Left colon (tissue), 2 donors: ENCODE results near the gene GUCA2A. TPM values are rescaled to one million over a fixed set of nuclear protein-coding genes. Genes with fewer than 3 reads are reported as not detected.

ENCODE experiments used
- ATAC-seq: fragments of 200-7000 bp; cut with Tn5 transposase; one replicate; pipeline ENCODE4 v1.9.1; 2020; ENCODE audit warnings: mild to moderate bottlenecking, moderate library complexity
- DNase-seq, 2 donors: peaks; one replicate each; pipeline ENCODE4 v3.0.0-alpha.2; 2020
- intact Hi-C, 2 donors: fragments of 100-400 bp; cut with DNase I in 1 of 2; cut with micrococcal nuclease in 1 of 2; formaldehyde crosslinking; loops; one replicate each; pipeline versions ENCODE4 v1.11.2 to v1.14.0; 2022; cut with DNase I, micrococcal nuclease
- total RNA-seq, 2 donors: library from RNA; stranded (reverse); fragmentation: NEBNext Ultra II Directional; extraction: Animal tissue kit (Norgen Biotek cat#: 25700); gene quantifications; one replicate each; pipeline ENCODE4 v1.2.1, GENCODE V29; 2021
- donor health status: DM: no; HTN: no; CAD: no.
- donor health status: DM: yes; HTN: yes; CAD: no.

The GUCA2A gene
- total RNA-seq, 2 donors from 2014 or later, result 1,178 to 2,096 TPM

DNA sequence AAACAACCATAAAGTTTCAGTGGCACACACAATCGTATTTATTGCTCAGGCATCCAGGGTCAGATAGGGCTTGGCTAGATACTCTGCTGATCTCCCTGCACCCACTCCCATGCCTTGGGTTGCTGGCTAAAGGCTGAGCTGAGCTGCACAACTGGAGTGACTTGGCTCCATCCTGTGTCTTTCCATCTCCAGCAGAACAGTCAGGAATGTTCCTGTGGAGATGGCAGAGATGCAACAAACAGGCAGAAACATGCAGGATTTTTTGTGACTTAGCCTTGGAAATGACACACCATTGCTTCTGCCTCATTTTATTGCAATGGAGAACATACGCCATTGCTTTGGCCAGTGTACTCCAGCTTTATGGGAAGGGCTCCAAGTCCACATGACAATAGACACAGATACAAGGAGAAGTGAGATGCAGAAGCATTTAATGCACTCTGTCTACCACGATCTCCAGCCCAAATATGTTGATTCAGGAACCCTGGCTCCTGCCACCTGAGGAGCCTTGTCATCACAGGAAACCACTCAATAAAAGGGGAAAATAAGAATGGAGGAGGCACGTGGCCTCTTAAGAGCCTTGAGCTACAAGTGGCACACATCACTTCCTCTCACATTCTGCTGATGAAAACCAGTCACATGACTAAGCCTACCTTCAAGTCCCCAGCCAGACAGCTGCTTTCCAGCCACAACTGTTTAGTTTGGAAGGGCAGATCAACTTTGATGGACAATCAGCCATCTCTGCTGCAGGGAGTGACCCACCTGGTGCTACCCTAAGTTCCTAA is 21.5 kb downstream of the GUCA2A start:
- ATAC-seq, result no peak
- intact Hi-C loops, result no loop called here
- DNase-seq, result no peak

DNA sequence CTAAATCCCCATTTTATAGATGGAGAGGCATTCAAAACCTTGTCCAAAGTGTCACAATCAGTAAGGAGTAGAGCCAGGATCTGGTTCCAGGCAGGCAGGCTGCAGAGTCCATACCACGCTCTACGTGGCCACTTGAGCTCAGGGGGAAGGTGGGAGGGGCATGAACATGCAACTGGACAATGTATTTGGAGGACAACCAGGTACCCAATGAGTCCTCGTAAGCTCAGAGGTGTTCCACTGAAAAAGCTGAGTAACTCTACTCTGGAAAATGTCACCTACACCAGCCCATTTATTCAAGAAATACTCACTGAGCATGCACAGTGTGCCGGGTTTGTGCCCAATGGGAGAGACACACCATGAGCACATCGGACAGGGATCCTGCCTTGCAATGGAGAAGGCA is 22.6 kb downstream of the GUCA2A start:
- no peak for ATAC-seq

GRCh38 chr1:42140191-42140590 is 24.4 kb downstream of the GUCA2A start:
- ATAC-seq (no peak), DNase-seq (no peak)
- intact Hi-C loops, result no loop called here

More for the DNA sequence above, 22.6 kb downstream of the GUCA2A start:
- DNase-seq, result no peak
- intact Hi-C loops, result no loop called here

DNA sequence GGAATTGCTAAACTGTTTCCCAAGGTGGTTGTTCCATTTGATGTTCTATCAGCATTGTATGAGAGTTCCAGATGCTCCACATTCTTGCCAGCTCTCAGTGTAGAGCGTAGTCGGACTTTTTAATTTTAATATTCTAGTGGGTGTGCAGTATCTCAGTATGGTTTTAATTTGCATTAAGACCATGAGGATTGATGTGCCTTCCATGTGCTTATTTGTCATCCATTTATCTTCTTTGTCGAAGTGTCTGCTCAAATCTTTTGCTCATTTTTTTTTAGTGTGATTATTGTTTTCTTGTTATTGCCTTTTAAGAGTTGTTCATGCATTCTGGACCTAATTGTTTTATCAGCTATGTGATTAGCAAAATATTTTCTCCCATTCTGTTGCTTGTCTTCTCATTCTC is 25.1 kb downstream of the GUCA2A start:
- ATAC-seq (no peak), DNase-seq (no peak)
- intact Hi-C loops, result no loop called here

- DNase-seq (no peak), ATAC-seq (no peak)
- intact Hi-C loops, result no loop called here
Observed at GRCh38 chr1:42138586-42138985, 26.0 kb downstream of the GUCA2A start.

GRCh38 chr1:42137766-42138165 is 26.8 kb downstream of the GUCA2A start:
- DNase-seq (no peak), ATAC-seq (no peak)
- intact Hi-C loops, result no loop called here

DNA sequence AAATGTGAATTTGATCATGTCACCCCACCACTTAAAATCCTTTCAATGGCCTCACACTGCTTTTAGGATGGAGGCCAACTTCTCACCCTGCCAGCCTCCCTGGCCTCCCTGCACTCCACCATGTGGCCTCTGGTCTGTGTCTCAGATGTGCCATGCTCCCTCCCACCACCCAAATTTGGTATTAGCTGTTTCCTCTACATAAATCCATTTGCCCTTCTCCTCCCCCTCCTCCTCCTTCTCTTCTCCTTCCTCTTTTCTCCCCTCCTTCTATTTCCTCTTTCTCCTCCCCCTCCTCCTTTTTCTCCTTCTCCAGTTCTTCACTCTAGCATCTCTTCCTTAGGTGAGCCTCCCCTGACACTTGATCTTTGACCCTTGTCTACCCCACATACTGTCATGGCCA is 28.1 kb downstream of the GUCA2A start:
- ATAC-seq (no peak), DNase-seq (no peak)
- intact Hi-C loops, result no loop called here

GRCh38 chr1:42135426-42135825 is 29.1 kb downstream of the GUCA2A start:
- intact Hi-C loops, result no loop called here
- DNase-seq (no peak), ATAC-seq (no peak)

- intact Hi-C loops, result no loop called here
- DNase-seq, result no peak
- no peak for ATAC-seq
Observed at GRCh38 chr1:42133809-42134526, 30.6 kb downstream of the GUCA2A start.

DNA sequence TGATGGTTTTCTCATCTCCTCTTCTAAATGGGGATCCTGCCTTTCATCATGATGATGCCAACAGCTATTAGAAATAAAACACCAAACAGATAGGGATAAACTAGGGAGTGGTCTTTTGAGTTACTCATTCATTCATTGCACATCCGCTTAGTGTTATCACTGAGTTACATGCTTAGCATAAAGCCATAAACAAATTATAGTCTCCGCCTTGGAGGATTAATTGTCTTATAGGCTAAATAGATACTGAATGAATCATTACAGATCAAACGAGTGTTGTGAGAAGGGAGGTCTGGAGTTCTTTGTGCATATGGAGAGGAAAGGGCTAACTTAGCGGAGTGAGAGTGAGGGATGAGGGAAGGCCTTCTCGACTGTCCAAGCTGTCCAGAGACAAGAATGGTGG is 31.2 kb downstream of the GUCA2A start:
- DNase-seq (no peak), ATAC-seq (no peak)
- intact Hi-C loops, result no loop called here

DNA sequence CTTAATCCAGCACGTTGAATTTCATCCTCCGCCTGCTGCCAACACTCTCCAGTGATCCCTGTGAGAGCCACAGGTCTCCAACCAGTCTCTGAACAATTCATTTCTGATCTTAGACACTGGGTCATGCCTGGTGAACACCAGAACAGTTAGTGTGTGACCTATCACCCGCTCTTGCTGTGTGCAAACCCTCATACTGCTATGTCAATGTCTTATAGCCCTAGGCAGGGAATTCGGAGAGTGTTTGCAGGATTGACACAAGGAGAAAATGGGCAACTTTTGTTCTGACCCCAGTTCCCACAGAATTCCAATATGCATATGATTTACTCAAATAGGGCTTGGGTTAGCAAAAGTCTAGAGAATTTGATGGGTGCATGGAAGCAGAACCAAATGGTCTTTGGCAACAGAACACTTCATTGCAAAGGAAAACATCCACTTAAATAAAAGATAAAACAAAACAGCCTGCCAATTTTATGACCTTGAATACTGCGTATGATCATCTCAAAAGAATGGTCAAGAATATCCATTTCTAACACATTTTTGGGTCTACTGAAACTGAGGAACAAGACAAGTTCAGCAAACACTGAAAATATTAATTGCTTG is 34.4 kb downstream of the GUCA2A start:
- ATAC-seq, result no peak
- no peak for DNase-seq
- intact Hi-C loops, result no loop called here

- ATAC-seq (no peak), DNase-seq (no peak)
- intact Hi-C loops, result no loop called here
Observed at GRCh38 chr1:42128964-42129363, 35.6 kb downstream of the GUCA2A start.

GRCh38 chr1:42128499-42128898 is 36.0 kb downstream of the GUCA2A start:
- intact Hi-C loops, result no loop called here
- no peak for ATAC-seq
- DNase-seq, result no peak

DNA sequence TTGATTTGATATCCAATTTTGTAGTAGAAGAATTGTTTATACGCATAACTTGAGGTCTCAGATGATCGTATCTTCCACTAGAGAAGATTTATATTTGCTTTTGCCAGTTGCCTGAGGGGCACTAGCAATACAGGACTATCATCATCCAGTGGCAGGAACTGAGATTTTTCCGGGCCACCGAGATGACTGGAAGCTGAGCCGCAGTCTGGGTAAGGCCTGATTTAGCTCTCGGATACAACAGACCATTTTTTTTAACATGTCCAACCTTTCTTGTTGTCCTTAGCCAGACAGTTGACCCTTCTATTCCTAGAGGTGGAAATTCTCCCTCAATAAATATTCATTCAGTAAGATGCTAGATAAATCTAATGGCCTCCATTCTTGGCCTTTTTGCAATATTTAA is 36.8 kb downstream of the GUCA2A start:
- intact Hi-C loops, result no loop called here
- ATAC-seq (no peak), DNase-seq (no peak)

DNA sequence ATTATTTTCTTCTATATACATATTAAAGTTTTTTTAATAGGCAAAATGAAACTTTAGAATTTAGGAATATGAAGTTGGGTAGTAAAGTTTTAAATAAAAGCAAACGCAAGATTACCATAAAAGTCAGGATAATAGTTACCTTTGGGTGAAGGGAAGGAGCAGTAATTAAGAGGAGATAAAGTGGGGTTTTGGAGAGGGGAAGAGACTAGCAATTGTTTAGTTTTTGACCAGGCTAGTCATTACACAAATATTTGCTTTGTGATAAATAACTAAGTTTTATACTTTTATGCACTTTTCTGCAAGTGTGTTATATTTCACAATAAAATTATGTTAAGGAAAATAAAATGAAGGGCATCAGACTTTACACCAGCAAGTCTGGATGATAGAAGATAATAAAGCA is 39.0 kb downstream of the GUCA2A start:
- ATAC-seq (no peak), DNase-seq (no peak)
- intact Hi-C loops, result no loop called here

DNA sequence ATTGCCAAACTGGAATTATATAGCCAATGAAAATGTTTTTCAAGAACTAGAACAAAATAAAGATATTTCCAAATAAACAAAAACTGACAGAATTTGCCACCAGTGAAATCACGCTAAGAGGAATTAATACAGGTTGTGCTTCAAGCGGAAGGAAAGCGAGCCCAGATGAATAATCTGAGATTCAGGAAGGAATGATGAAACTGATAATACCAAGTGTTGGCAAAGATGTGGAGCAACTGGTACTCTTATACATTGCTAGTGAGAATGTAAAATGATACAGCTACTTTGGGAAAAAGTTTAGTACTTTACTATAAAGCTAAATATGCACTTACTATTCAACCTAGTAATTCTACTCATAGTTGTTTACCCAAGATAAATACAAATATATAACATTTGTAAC is 42.1 kb downstream of the GUCA2A start:
- intact Hi-C loops, result no loop called here
- DNase-seq (no peak), ATAC-seq (no peak)

DNA sequence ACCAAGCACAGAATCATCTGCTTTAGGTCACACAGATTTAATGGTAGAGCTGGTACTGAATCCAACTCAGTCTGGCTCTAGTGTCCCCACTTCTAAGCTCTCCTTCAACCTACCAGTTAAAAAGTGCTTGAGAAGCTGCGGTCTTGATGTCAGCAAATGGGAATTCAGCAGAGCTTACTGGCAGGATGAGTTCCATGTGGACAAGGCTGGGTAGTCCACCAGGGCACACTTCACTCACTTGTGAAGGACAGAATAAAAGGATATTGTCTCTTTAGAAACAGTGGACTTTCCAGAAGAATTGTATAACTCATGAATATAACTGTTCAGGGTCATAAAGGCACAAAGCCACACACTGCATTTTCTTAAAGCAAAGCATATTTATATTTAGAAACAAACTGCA is 46.4 kb downstream of the GUCA2A start:
- intact Hi-C loops, result no loop called here
- ATAC-seq, result no peak
- no peak for DNase-seq

DNA sequence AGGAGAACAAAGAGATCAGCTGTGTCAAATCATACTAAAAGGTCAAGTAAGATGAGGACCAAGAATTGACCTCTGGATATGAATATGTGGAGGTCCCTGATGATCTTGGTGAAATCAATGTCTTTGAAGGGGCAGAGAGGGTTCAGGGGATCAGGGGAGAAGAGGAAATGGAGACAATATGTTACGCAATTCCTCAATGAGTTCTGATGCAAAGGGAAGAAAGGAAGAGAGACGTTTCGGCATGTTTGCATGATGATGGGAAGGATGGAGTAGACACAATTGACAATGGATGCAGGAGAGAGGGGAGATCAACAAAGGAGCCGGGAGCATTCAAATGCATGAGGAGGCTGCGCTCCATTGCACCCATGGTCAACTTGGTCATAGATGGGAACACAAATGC is 47.3 kb downstream of the GUCA2A start:
- ATAC-seq (no peak), DNase-seq (no peak)
- intact Hi-C loops, result no loop called here

DNA sequence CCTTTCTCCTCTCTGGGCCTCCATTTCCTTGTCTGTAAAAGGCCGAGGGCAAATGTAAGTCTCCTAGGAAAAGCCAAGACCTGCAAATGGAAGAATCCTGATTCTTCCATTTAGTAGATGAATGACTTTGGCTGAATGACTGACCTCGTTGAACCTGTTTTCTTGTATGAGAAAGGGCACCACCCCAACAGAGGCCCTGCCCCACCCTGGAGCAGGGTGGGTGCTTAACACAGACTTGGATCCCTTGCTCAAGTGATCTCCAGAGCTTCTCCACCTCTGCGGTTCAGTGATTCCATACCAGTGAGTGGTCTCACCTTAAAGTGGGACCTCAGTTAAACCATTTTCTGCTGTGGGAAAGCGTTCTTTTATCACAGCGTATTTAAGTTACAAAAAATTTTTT is 50.3 kb downstream of the GUCA2A start:
- DNase-seq (no peak), ATAC-seq (no peak)
- intact Hi-C loops, result no loop called here
